Smooth muscle cell (in vitro differentiated cells): ENCODE results near the gene C11orf21. TPM values are rescaled to one million over a fixed set of nuclear protein-coding genes. Genes with fewer than 3 reads are reported as not detected.

ENCODE experiments used
- DNase-seq: peaks from one replicate; lab custom pipeline; 2025; ENCODE audit not compliant: unreplicated experiment; lab: John Stamatoyannopoulos, UW
- H2AFZ ChIP-seq: fragments of 200-600 bp; sonication (generic); 2 replicates; pipeline ENCODE4 v1.6.0; 2016; ENCODE audit warnings: antibody characterized with exemption, low read depth, mild to moderate bottlenecking
- H3F3A ChIP-seq: fragments of 200-600 bp; sonication (generic); 2 replicates; pipeline ENCODE4 v1.6.0; 2017; ENCODE audit warnings: antibody characterized with exemption, low read depth
- H3K27ac ChIP-seq: fragments of 200-600 bp; sonication (generic); 2 replicates; pipeline ENCODE4 v1.5.1; 2016; ENCODE audit warnings: low read depth, mild to moderate bottlenecking
- H3K27me3 ChIP-seq: fragments of 200-600 bp; sonication (generic); 2 replicates; pipeline ENCODE4 v1.6.1; 2016; ENCODE audit warnings: low read depth, mild to moderate bottlenecking
- H3K36me3 ChIP-seq: fragments of 200-600 bp; sonication (generic); 2 replicates; pipeline ENCODE4 v1.5.1; 2016; ENCODE audit warnings: low read depth
- H3K4me1 ChIP-seq: fragments of 200-600 bp; sonication (generic); 2 replicates; pipeline ENCODE4 v1.5.1; 2016; ENCODE audit warnings: low read depth
- H3K4me2 ChIP-seq: fragments of 200-600 bp; sonication (generic); 2 replicates; pipeline ENCODE4 v1.6.0; 2016; ENCODE audit warnings: mild to moderate bottlenecking
- H3K4me3 ChIP-seq: fragments of 200-600 bp; sonication (generic); 2 replicates; pipeline ENCODE4 v1.5.1; 2016; ENCODE audit warnings: mild to moderate bottlenecking
- H3K79me2 ChIP-seq: fragments of 200-600 bp; sonication (generic); 2 replicates; pipeline ENCODE4 v1.6.0; 2016; ENCODE audit warnings: low read depth, mild to moderate bottlenecking
- H3K9ac ChIP-seq: fragments of 200-600 bp; sonication (generic); 2 replicates; pipeline ENCODE4 v1.6.0; 2016; ENCODE audit warnings: low read depth
- H3K9me3 ChIP-seq: fragments of 200-600 bp; sonication (generic); replicated peaks from 2 replicates; pipeline ENCODE4 v1.5.1; 2016; ENCODE audit warnings: low read depth
- H4K20me1 ChIP-seq: fragments of 200-600 bp; sonication (generic); 2 replicates; pipeline ENCODE4 v1.6.0; 2016; ENCODE audit warnings: low read depth
- CTCF ChIP-seq: fragments of 200-600 bp; sonication (generic); IDR thresholded peaks from 2 replicates; pipeline ENCODE4 v1.5.1; 2017; ENCODE audit warnings: borderline replicate concordance, mild to moderate bottlenecking, antibody characterized with exemption; ENCODE audit not compliant: insufficient read depth, poor library complexity, severe bottlenecking
- WGBS: methylation state at CpG from one replicate; pipeline ENCODE4 v1.1.7; 2016; ENCODE audit warnings: low lambda C conversion rate; 5-methylcytosine and 5-hydroxymethylcytosine counted together
- polyA plus RNA-seq: library from polyadenylated mRNA; unstranded; fragments of >200 nt; fragmentation: Nextera tagmentation; extraction: Ambion mirVana; gene quantifications from 2 replicates; pipeline ENCODE4 v1.2.1, GENCODE V29; 2016
- total RNA-seq: library from RNA; depleted of rRNA; stranded (reverse); fragments of >200 nt; gene quantifications from 2 replicates; pipeline ENCODE4 v1.2.3, GENCODE V29; 2014

The C11orf21 gene
- total and polyA plus RNA-seq, 2 experiments from 2014 or later: not detected

DNA sequence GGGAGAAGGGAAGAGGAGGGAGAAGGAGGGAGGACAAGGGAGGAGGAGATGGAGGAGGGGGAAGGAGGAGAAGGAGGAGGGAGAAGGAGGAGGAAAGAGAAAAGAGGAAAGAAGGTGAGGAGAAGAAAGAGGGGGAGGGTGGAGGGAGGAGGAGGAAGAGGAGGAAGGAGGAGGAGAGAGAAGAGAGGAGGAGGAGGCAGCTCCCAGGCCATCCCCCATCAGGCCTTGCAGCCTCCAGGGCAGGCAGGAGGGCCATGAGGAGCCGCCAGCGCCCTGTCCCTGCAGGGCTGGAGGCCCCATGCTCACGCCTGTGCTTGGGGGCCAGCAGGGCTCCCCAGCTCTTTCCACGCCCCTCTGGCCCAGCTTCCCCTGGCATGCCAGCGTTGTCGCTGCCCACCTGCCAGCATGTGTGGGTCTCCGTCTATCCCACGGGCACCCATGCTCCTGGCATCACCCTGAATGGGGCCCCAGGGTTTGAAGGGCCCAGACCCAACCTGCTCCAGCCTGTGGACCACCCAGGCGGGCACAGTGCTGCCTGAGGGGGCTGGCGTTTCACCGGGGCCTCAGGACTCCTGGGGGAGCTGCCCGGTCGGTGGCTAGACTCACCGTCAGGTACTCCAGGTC lies 5.3 kb upstream of the C11orf21 start:
- Histone ChIP-seq H2AFZ (no peak overlapping the region), H3K79me2 (no peaks in the 10 kb centered on the region), H3K9me3 (no peaks in the 10 kb centered on the region), H3K4me2 (no peak overlapping the region), H3F3A (no peaks in the 10 kb centered on the region), H3K27me3 (no peaks in the 10 kb centered on the region), H4K20me1 (no peaks in the 10 kb centered on the region), H3K4me3 (no peak overlapping the region), H3K9ac (no peak overlapping the region), H3K36me3 (no peaks in the 10 kb centered on the region), H3K4me1 (peaks cover 7% of the 10 kb centered on the region), H3K27ac (no peak overlapping the region)
- WGBS: 82% methylated on average over 14 of the region's 14 CpGs
- no peak for DNase-seq
- no peak for TF ChIP-seq CTCF

DNA sequence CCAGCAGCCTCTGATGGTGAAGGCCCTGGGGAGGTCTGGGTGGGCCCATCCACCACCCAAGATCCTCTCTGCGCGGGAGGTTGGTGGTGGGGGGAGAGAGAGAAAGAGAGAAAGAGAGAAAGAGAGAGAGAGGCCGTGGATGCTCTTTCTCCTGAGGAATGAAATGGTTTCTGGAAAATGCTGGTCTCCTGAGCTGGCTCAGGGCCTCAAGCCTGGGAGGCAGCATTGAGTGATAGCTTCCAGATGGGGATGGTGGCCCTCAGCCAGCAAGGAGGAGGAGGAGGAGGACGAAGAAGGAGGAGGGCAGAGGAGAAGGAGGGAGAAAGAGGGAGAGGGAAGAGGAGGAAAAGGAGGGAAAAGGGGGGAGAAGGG lies 4.7 kb upstream of the C11orf21 start:
- Histone ChIP-seq H3K27me3 (no peaks in the 10 kb centered on the region), H4K20me1 (no peaks in the 10 kb centered on the region), H3K4me2 (peak overlapping the region; percentile 69), H3K27ac (peak overlapping the region; percentile 49), H3K79me2 (no peaks in the 10 kb centered on the region), H3K36me3 (no peaks in the 10 kb centered on the region), H3K4me1 (peaks cover 7% of the 10 kb centered on the region), H3K9ac (no peak overlapping the region), H3K4me3 (peak overlapping the region; percentile 24), H3F3A (no peaks in the 10 kb centered on the region), H2AFZ (no peak overlapping the region), H3K9me3 (no peaks in the 10 kb centered on the region)
- TF ChIP-seq CTCF: no peak
- WGBS: 62% methylated on average over 4 of the region's 4 CpGs
- DNase-seq: no peak

- no peaks in the 10 kb centered on the region for H4K20me1 ChIP-seq
- no peak for DNase-seq
- 54% methylated on average over 11 of the region's 12 CpGs for whole genome bisulfite sequencing
- H3F3A ChIP-seq: no peaks in the 10 kb centered on the region
- H3K4me1 ChIP-seq: peaks cover 7% of the 10 kb centered on the region
- H3K79me2 ChIP-seq: no peaks in the 10 kb centered on the region
- H3K4me3 ChIP-seq: peak overlapping the region; percentile 24
- peak overlapping the region; percentile 49 for H3K27ac ChIP-seq
- H3K9me3 ChIP-seq: no peaks in the 10 kb centered on the region
- H3K36me3 ChIP-seq: no peaks in the 10 kb centered on the region
- no peaks in the 10 kb centered on the region for H3K27me3 ChIP-seq
- H3K9ac ChIP-seq: no peak overlapping the region
- peak overlapping the region; percentile 69 for H3K4me2 ChIP-seq
- H2AFZ ChIP-seq: no peak overlapping the region
- TF ChIP-seq CTCF: no peak
Measured at GRCh38 chr11:2305788-2306451, 4.2 kb upstream of the C11orf21 start.
